ENCODE results near the gene NAP1L5.

Gene NAP1L5

DNA sequence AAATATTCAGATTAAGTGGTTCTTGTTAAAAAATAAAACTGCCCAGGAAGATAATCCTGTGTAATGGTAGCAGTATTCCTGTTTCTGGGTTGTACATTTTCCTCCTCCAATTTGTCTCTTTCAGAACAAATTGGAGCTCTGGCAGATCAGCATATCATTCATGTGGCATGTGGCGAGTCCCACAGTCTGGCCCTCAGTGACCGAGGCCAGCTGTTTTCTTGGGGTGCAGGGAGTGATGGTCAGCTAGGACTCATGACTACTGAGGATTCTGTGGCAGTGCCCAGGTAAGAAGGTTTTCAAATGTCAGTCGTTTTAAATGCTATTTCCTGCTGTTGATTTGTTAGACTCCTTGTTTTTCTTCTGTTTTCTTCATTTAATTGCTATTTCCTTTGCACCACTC is 47.9 kb downstream of the NAP1L5 start:
- Histone ChIP-seq H3K4me1 (ENCODE audit: low read length) (no peaks in the 10 kb centered on the region), H3K9me3 (ENCODE audit: insufficient read depth, low read length) (no peaks in the 10 kb centered on the region), H3K4me2 (ENCODE audit: low read length) (no peak overlapping the region), H3K27me3 (ENCODE audit: low read depth, low read length) (no peaks in the 10 kb centered on the region), H2AFZ (ENCODE audit: low read depth, low read length) (no peak overlapping the region), H3K36me3 (replicated peaks; ENCODE audit: low read depth, low read length) (no peaks in the 10 kb centered on the region), H4K20me1 (ENCODE audit: insufficient read depth, low read length) (no peaks in the 10 kb centered on the region), H3K9ac (ENCODE audit: low read length) (no peak overlapping the region), H3K79me2 (ENCODE audit: low read length) (no peaks in the 10 kb centered on the region), H3K27ac (ENCODE audit: low read length) (no peak overlapping the region), H3K4me3 (ENCODE audit: low read length) (no peak overlapping the region)
- TF ChIP-seq, protein P1, sequence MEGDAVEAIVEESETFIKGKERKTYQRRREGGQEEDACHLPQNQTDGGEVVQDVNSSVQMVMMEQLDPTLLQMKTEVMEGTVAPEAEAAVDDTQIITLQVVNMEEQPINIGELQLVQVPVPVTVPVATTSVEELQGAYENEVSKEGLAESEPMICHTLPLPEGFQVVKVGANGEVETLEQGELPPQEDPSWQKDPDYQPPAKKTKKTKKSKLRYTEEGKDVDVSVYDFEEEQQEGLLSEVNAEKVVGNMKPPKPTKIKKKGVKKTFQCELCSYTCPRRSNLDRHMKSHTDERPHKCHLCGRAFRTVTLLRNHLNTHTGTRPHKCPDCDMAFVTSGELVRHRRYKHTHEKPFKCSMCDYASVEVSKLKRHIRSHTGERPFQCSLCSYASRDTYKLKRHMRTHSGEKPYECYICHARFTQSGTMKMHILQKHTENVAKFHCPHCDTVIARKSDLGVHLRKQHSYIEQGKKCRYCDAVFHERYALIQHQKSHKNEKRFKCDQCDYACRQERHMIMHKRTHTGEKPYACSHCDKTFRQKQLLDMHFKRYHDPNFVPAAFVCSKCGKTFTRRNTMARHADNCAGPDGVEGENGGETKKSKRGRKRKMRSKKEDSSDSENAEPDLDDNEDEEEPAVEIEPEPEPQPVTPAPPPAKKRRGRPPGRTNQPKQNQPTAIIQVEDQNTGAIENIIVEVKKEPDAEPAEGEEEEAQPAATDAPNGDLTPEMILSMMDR (IDR thresholded peaks at IDR 0.05; ENCODE audit: low read depth, low read length) = no peak
- no peak for TF ChIP-seq EZH2phosphoT487 (IDR thresholded peaks at IDR 0.05; ENCODE audit: low read depth)

DNA sequence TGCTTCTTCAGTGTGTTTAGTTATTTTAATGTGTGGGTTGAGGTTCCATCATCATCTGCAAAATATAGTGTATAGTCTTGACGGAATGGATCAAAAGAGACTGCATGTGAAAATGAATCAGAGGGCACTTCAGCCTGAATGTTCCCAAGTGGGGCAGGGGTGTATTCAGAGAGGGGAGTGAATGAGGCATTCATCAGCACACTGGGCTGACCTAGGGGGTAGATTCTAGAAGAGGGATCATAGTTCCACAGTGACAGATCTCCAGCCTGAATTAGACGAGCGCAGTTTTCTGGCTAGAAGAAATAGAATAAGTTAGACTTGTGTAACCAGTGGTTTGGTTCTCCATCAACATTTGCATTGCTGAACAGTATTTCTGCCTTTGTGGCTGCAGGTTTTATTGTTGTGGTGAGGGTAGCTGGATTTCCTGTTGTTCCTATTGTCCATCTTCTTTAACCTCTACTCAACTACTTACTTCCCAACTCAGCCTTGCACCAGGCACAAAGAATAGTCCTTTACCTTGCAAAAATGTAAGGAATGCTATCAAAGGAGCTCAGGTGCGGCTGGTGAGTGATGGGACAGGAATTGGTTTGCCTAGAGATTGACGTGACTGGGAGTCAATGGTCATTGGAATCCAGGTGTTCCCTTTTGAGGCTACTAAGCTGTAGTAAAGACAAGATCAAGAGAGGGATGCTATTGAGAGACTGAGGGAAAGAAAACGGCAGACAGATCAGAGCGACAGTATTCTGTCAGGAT is 50.9 kb downstream of the NAP1L5 start:
- Histone ChIP-seq H3K27ac (ENCODE audit: low read length) (no peak overlapping the region), H3K27me3 (ENCODE audit: low read depth, low read length) (no peaks in the 10 kb centered on the region), H2AFZ (ENCODE audit: low read depth, low read length) (no peak overlapping the region), H3K4me3 (ENCODE audit: low read length) (no peak overlapping the region), H4K20me1 (ENCODE audit: insufficient read depth, low read length) (no peaks in the 10 kb centered on the region), H3K36me3 (replicated peaks; ENCODE audit: low read depth, low read length) (no peaks in the 10 kb centered on the region), H3K9me3 (ENCODE audit: insufficient read depth, low read length) (no peaks in the 10 kb centered on the region), H3K9ac (ENCODE audit: low read length) (no peak overlapping the region), H3K79me2 (ENCODE audit: low read length) (no peaks in the 10 kb centered on the region), H3K4me1 (ENCODE audit: low read length) (no peaks in the 10 kb centered on the region), H3K4me2 (ENCODE audit: low read length) (no peak overlapping the region)
- no peak for TF ChIP-seq EZH2phosphoT487 (IDR thresholded peaks at IDR 0.05; ENCODE audit: low read depth)
- TF ChIP-seq, protein P1 (IDR thresholded peaks at IDR 0.05; ENCODE audit: low read depth, low read length) = no peak

DNA sequence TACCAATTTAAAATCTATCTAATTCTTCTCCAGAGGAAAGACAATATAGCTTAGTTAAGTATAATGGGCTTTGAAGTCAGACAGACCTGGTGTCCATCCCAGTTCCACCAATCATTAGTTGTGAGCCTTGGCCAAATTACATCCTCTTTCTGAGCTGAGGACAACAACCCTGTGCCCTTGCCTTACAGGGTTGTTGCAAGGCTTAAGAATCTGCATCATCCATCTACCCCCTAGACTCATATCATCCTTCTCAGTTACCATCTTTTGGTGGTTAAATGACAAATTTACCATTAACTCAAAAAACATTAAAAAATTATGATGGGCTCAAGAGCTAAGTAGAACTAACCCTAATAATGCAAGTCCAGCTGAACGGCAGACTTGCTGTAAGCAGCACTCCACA is 51.6 kb downstream of the NAP1L5 start:
- Histone ChIP-seq H3K27me3 (ENCODE audit: low read depth, low read length) (no peaks in the 10 kb centered on the region), H3K79me2 (ENCODE audit: low read length) (no peaks in the 10 kb centered on the region), H3K4me1 (ENCODE audit: low read length) (no peaks in the 10 kb centered on the region), H3K9me3 (ENCODE audit: insufficient read depth, low read length) (no peaks in the 10 kb centered on the region), H4K20me1 (ENCODE audit: insufficient read depth, low read length) (no peaks in the 10 kb centered on the region), H3K4me3 (ENCODE audit: low read length) (no peak overlapping the region), H3K27ac (ENCODE audit: low read length) (no peak overlapping the region), H2AFZ (ENCODE audit: low read depth, low read length) (no peak overlapping the region), H3K4me2 (ENCODE audit: low read length) (no peak overlapping the region), H3K9ac (ENCODE audit: low read length) (no peak overlapping the region), H3K36me3 (replicated peaks; ENCODE audit: low read depth, low read length) (no peaks in the 10 kb centered on the region)
- TF ChIP-seq, protein P1 (IDR thresholded peaks at IDR 0.05; ENCODE audit: low read depth, low read length) = no peak
- TF ChIP-seq EZH2phosphoT487 (IDR thresholded peaks at IDR 0.05; ENCODE audit: low read depth) = no peak

All from OCI-LY3 (cell line).